Chondrocyte (in vitro differentiated cells): ENCODE data around the gene CDK5R1. TPM values are rescaled to one million over a fixed set of nuclear protein-coding genes. Genes with fewer than 3 reads are reported as not detected.
A peak's percentile ranks its signal among the peaks of the same experiment; 100 is the strongest.
"Not testable (repeated sequence)": the region's sequence is repeated elsewhere in the genome, so short reads cannot be mapped to it uniquely, and the experiment has no call there.

ENCODE experiments used
- DNase-seq: peaks from one replicate; pipeline ENCODE4 v3.0.0; 2021; ENCODE audit warnings: mixed read lengths, low spot score
- H3K27ac Mint-ChIP-seq: one replicate; pipeline ENCODE4 v1.8.0; 2021; ENCODE audit warnings: mild to moderate bottlenecking, moderate library complexity, mixed read lengths; ENCODE audit not compliant: unreplicated experiment
- H3K27me3 Mint-ChIP-seq: 2 replicates; pipeline ENCODE4 v1.8.0; 2021; ENCODE audit warnings: low read depth, mixed read lengths
- H3K36me3 Mint-ChIP-seq: 2 replicates; pipeline ENCODE4 v1.8.0; 2021; ENCODE audit warnings: low read depth, mixed read lengths
- H3K4me1 Mint-ChIP-seq: 2 replicates; pipeline ENCODE4 v1.8.0; 2021; ENCODE audit warnings: low read depth, mild to moderate bottlenecking, mixed read lengths
- H3K4me3 Mint-ChIP-seq: one replicate; pipeline ENCODE4 v1.8.0; 2021; ENCODE audit warnings: mild to moderate bottlenecking, moderate library complexity, mixed read lengths; ENCODE audit not compliant: unreplicated experiment
- H3K9me3 Mint-ChIP-seq: 2 replicates; pipeline ENCODE4 v1.8.0; 2021; ENCODE audit warnings: low read depth, mixed read lengths
- total RNA-seq: library from RNA; stranded (reverse); gene quantifications from 3 replicates; pipeline ENCODE4 v1.2.1, GENCODE V29; 2021
- TF ChIP-seq, protein P1 (sequence below): fragments of 200-600 bp; sonication (generic); IDR thresholded peaks from 2 replicates; pipeline ENCODE4 v1.5.0; 2021; ENCODE audit warnings: antibody characterized with exemption, mild to moderate bottlenecking, moderate library complexity

The CDK5R1 gene
- total RNA-seq, 1 donor from 2014 or later: 2.1 TPM

DNA sequence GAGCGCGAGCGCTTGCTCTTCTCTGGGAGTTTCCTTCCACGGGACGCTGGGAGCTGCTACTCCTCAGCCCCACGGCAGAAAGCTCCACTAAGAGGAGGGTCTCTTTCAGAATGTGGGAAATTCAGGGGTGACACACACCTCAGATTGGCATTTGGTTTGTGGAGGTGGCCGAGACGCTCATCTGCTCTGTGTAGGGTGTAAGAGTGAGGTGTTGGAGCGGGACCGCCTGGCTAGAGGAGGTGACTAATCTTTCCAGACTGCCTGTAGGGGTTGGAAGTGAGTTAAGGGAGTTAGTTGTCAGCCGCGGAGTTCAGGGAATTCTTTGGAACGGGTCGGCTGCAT, 41.7 kb upstream of the CDK5R1 start:
- peaks cover 14% of the 10 kb centered on the region for H3K36me3 Mint-ChIP-seq
- peak overlapping the region; percentile 95 for H3K27ac Mint-ChIP-seq
- peaks cover 2% of the 10 kb centered on the region for H3K27me3 Mint-ChIP-seq
- TF ChIP-seq, protein P1, sequence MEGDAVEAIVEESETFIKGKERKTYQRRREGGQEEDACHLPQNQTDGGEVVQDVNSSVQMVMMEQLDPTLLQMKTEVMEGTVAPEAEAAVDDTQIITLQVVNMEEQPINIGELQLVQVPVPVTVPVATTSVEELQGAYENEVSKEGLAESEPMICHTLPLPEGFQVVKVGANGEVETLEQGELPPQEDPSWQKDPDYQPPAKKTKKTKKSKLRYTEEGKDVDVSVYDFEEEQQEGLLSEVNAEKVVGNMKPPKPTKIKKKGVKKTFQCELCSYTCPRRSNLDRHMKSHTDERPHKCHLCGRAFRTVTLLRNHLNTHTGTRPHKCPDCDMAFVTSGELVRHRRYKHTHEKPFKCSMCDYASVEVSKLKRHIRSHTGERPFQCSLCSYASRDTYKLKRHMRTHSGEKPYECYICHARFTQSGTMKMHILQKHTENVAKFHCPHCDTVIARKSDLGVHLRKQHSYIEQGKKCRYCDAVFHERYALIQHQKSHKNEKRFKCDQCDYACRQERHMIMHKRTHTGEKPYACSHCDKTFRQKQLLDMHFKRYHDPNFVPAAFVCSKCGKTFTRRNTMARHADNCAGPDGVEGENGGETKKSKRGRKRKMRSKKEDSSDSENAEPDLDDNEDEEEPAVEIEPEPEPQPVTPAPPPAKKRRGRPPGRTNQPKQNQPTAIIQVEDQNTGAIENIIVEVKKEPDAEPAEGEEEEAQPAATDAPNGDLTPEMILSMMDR: peak; percentile 21
- no peaks in the 10 kb centered on the region for H3K9me3 Mint-ChIP-seq
- peak overlapping the region; percentile 92 for H3K4me3 Mint-ChIP-seq
- DNase-seq: no peak
- H3K4me1 Mint-ChIP-seq: peaks cover 34% of the 10 kb centered on the region

DNA sequence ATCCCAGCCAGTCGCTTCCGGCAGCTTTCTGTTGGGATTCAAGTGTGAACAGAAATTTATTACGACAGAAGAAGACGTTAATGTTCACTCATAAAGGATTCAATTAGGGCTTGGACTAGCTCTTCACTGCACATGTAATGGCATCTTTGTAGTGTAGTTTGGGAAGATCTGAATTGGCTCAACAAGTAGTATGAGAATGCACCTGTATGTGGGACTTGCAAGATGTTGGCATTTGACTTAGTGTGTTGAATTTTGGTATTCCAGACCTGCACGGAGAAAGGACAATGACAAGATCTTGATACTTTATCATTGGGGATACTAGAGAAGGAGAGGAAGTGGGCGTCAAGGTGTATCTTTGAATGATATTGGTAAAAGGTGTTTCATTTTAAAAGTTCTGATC, 41.3 kb upstream of the CDK5R1 start:
- Mint-ChIP-seq H3K27me3 (peaks cover 2% of the 10 kb centered on the region), H3K36me3 (peaks cover 16% of the 10 kb centered on the region), H3K27ac (peak overlapping the region; percentile 95), H3K4me1 (peaks cover 34% of the 10 kb centered on the region), H3K9me3 (no peaks in the 10 kb centered on the region), H3K4me3 (peak overlapping the region; percentile 92)
- TF ChIP-seq, protein P1: no peak
- DNase-seq: no peak

DNA sequence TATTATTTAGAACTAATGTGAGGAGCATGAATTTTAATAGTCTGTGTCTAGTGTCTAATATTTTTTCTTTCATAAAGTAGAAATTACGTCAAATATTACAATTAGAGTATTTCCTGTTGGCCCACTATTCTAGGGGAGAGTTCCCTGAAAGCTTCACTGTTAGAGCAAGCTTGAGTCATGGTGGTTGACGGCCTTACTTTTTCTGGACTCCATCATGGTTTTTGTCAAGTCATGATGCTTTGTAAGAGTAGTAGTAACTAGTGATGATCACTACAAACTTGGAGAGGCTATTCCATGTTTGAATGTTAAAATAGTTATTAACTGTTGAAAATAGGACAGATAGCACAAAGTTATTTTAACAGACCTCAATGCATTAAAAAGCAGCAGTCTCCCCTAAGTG, 40.8 kb upstream of the CDK5R1 start:
- DNase-seq: no peak
- Mint-ChIP-seq H3K27me3 (peaks cover 2% of the 10 kb centered on the region), H3K36me3 (peaks cover 17% of the 10 kb centered on the region), H3K27ac (peak overlapping the region; percentile 95), H3K4me1 (peaks cover 34% of the 10 kb centered on the region), H3K4me3 (peak overlapping the region; percentile 92), H3K9me3 (no peaks in the 10 kb centered on the region)
- TF ChIP-seq, protein P1: no peak

DNA sequence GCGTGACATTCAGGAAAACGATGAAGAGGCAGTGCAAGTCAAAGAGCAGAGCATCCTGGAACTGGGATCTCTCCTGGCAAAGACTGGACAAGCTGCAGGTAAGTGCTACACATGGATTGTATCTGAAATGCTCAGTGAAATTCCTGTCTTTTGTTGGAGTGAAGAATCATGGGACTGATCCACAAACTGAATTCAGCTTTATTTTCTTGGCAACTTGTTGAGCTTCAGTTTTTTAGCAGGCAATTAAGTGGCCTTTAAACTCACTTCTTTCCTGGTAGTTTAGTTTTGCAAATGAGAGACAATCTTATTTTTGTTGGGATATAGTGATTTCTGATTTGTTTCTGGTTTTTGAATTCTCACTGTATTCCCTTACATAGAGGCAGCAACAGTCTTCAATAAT, 39.8 kb upstream of the CDK5R1 start:
- peaks cover 17% of the 10 kb centered on the region for H3K36me3 Mint-ChIP-seq
- TF ChIP-seq, protein P1: no peak
- H3K27ac Mint-ChIP-seq: peak overlapping the region; percentile 95
- peaks cover 34% of the 10 kb centered on the region for H3K4me1 Mint-ChIP-seq
- H3K9me3 Mint-ChIP-seq: no peaks in the 10 kb centered on the region
- H3K4me3 Mint-ChIP-seq: no peak overlapping the region
- no peaks in the 10 kb centered on the region for H3K27me3 Mint-ChIP-seq
- no peak for DNase-seq

DNA sequence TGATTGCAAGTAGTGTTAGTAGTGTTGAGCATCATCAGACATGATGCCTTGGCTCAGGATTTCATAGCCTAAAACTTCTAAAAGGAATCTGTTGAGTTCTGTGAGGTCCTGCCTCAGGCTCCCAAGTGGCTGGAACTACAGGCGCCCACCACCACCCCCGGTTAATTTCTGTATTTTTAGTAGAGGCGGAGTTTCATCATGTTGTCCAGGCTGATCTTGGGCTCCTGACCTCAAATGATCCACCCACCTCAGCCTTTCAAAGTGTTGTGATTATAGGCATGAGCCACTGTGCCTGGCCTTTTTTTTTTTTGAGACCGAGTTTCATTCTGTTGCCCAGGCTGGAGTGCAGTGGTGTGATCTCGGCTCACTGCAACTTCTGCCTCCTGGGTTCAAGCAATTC, 36.8 kb upstream of the CDK5R1 start:
- TF ChIP-seq, protein P1: no peak
- no peak overlapping the region for H3K27ac Mint-ChIP-seq
- no peak overlapping the region for H3K4me3 Mint-ChIP-seq
- H3K27me3 Mint-ChIP-seq: no peaks in the 10 kb centered on the region
- no peak for DNase-seq
- H3K9me3 Mint-ChIP-seq: no peaks in the 10 kb centered on the region
- H3K4me1 Mint-ChIP-seq: peaks cover 29% of the 10 kb centered on the region
- H3K36me3 Mint-ChIP-seq: peaks cover 26% of the 10 kb centered on the region

DNA sequence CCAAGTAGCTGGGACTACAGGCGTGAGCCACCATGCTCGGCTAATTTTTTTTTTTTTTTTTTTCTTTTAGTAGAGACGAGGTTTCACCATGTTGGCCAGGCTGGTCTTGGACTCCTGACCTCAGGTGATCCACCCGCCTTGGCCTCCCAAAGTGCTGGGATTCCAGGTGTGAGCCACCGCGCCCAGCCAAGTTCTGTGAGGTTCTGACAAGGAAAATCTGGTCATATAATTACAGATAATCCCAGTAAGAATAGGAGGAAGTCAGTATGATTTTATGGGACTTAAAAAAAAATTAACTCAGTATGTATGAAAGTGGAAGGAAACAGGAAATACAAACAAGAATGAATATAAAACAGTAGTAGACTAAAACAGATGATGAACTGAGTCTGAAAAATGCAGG, 36.4 kb upstream of the CDK5R1 start:
- Mint-ChIP-seq H3K36me3 (peaks cover 30% of the 10 kb centered on the region), H3K4me1 (peaks cover 27% of the 10 kb centered on the region), H3K27ac (peak overlapping the region; percentile 76)
- H3K27me3 Mint-ChIP-seq, H3K4me3 Mint-ChIP-seq, H3K9me3 Mint-ChIP-seq, DNase-seq: not testable (repeated sequence)
